DOHH2 (cell line): ENCODE results near the gene SLC25A13.

Experiments
- EZH2phosphoT487 ChIP-seq: fragments of 200-600 bp; sonication (generic); IDR thresholded peaks from 2 replicates; pipeline ENCODE4 v1.6.1; 2017; ENCODE audit warnings: borderline replicate concordance, mild to moderate bottlenecking, antibody characterized with exemption, low read length, moderate library complexity, mixed read lengths
- TF ChIP-seq, protein P1 (sequence below): fragments of 200-600 bp; sonication (generic); IDR thresholded peaks from one replicate; pipeline ENCODE4 v1.5.1; 2014; ENCODE audit warnings: antibody characterized with exemption, mild to moderate bottlenecking, low read depth, low read length; ENCODE audit not compliant: poor library complexity, severe bottlenecking

DNA sequence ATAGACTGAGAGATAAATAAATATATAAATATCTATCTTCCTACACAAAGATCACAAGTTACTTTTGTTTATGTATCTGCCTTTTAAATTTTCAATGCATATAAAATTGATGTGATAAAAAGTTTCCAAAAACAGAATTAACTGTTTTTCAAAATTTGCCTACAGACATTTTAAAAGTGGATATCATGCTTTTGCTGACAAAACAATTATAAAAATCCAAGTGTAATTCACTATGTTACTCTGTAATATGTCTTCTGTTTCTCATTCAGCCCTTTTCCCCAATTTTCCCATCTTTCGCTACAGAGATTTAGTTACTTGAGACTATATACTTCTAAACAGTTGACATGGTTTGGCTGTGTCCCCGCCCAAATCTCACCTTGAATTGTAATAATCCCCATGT lies 37.7 kb downstream of the SLC25A13 start:
- TF ChIP-seq, protein P1, sequence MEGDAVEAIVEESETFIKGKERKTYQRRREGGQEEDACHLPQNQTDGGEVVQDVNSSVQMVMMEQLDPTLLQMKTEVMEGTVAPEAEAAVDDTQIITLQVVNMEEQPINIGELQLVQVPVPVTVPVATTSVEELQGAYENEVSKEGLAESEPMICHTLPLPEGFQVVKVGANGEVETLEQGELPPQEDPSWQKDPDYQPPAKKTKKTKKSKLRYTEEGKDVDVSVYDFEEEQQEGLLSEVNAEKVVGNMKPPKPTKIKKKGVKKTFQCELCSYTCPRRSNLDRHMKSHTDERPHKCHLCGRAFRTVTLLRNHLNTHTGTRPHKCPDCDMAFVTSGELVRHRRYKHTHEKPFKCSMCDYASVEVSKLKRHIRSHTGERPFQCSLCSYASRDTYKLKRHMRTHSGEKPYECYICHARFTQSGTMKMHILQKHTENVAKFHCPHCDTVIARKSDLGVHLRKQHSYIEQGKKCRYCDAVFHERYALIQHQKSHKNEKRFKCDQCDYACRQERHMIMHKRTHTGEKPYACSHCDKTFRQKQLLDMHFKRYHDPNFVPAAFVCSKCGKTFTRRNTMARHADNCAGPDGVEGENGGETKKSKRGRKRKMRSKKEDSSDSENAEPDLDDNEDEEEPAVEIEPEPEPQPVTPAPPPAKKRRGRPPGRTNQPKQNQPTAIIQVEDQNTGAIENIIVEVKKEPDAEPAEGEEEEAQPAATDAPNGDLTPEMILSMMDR: no peak
- TF ChIP-seq EZH2phosphoT487: no peak
